HCT116 (cell line): ENCODE data around the gene SETD2. TPM values are rescaled to one million over a fixed set of nuclear protein-coding genes. Genes with fewer than 3 reads are reported as not detected.
A peak's percentile ranks its signal among the peaks of the same experiment; 100 is the strongest.

Source experiments
- ATAC-seq: fragments of 200-7000 bp; cut with Tn5 transposase; 2 replicates; pipeline ENCODE4 v1.9.1; 2020; ENCODE audit warnings: mild to moderate bottlenecking, moderate library complexity
- BruUV-seq: library from RNA; stranded (reverse); fragments of 400-500 nt; replicated peaks from 2 replicates; lab custom pipeline; 2021; lab: Mats Ljungman, UMichigan
- CTCF ChIA-PET: fragments of 300-600 bp; sonication (Branson Sonifier 250); formaldehyde crosslinking; loops from one replicate; lab custom pipeline; 2021; ENCODE audit warnings: antibody characterized with exemption; lab: Charles Lee
- POLR2A ChIA-PET: fragments of 300-600, 350-600 bp; sonication (Branson Sonifier 250); formaldehyde crosslinking; loops from one replicate; lab custom pipeline; 2021; ENCODE audit warnings: antibody characterized with exemption; lab: Charles Lee
- RAD21 ChIA-PET, 2 experiments: fragments of 300-600 bp; sonication (Branson Sonifier 250); formaldehyde crosslinking; loops; one replicate each; lab custom pipeline; 2023; ENCODE audit warnings: low total read pairs in 2 of 2; ENCODE audit not compliant: uncharacterized antibody in 2 of 2, unreplicated experiment in 2 of 2, low non-redundant PET in 1 of 2; lab: Charles Lee
- DNase-seq: peaks from one replicate; pipeline ENCODE4 v3.0.0-alpha.2; 2010; ENCODE audit warnings: low read depth, low spot score
- H2AFZ ChIP-seq: fragments of 200-600 bp; shearing (Covaris generic), sonication (generic); 2 replicates; pipeline ENCODE4 v1.6.1; 2017; ENCODE audit warnings: low read depth, mixed run types, mixed read lengths, antibody characterized with exemption, low read length; ENCODE audit not compliant: poor library complexity, severe bottlenecking
- H3K27ac ChIP-seq: 2 replicates; pipeline ENCODE4 v1.5.1; 2012; ENCODE audit warnings: low read depth, low read length
- H3K27me3 ChIP-seq: fragments of 200-600 bp; sonication (generic); 2 replicates; pipeline ENCODE4 v1.6.1; 2016; ENCODE audit warnings: mixed run types, low read length, mixed read lengths; ENCODE audit not compliant: insufficient read depth
- H3K36me3 ChIP-seq, 2 experiments: fragments of 200-500 bp in 1 of 2; fragments of 200-600 bp in 1 of 2; sonication (Bioruptor generic) in 1 of 2; sonication (generic) in 1 of 2; 2 replicates each; pipeline versions ENCODE4 v1.5.1 to v1.6.1; 2014 to 2016; ENCODE audit warnings: low read length in 2 of 2, inconsistent platforms in 1 of 2, mixed read lengths in 1 of 2, mixed run types in 1 of 2; ENCODE audit not compliant: insufficient read depth in 2 of 2, control insufficient read depth in 1 of 2
- H3K4me1 ChIP-seq, 2 experiments: fragments of 200-600 bp in 1 of 2; sonication (generic) in 1 of 2; 2 replicates each; pipeline versions ENCODE4 v1.5.1 to v1.6.1; 2012 to 2017; ENCODE audit warnings: low read length in 2 of 2, inconsistent platforms in 1 of 2, mild to moderate bottlenecking in 1 of 2, mixed read lengths in 1 of 2, mixed run types in 1 of 2, moderate library complexity in 1 of 2; ENCODE audit not compliant: insufficient read depth in 2 of 2, control insufficient read depth in 1 of 2
- H3K4me2 ChIP-seq: fragments of 200-600 bp; sonication (generic); 2 replicates; pipeline ENCODE4 v1.6.1; 2017; ENCODE audit warnings: mixed run types, low read length, mixed read lengths
- H3K4me3 ChIP-seq, 2 experiments: fragments of 200-600 bp in 1 of 2; sonication (generic) in 1 of 2; replicated peaks in 1 of 2; 2 replicates each; pipeline ENCODE4 v1.5.1; 2011 to 2016; ENCODE audit warnings: low read length in 2 of 2, control low read depth in 1 of 2, low read depth in 1 of 2, mild to moderate bottlenecking in 1 of 2, mixed read lengths in 1 of 2, mixed run types in 1 of 2
- H3K79me2 ChIP-seq: fragments of 200-600 bp; sonication (generic); 2 replicates; pipeline ENCODE4 v1.6.1; 2017; ENCODE audit warnings: mild to moderate bottlenecking, mixed run types, low read length, moderate library complexity, mixed read lengths; ENCODE audit not compliant: insufficient read depth
- H3K9ac ChIP-seq: fragments of 200-600 bp; sonication (generic); 2 replicates; pipeline ENCODE4 v1.6.1; 2016; ENCODE audit warnings: low read length, mixed read lengths
- H3K9me2 ChIP-seq: fragments of 200-600 bp; sonication (generic), shearing (Covaris generic); 2 replicates; pipeline ENCODE4 v1.6.1; 2017; ENCODE audit warnings: mixed run types, mild to moderate bottlenecking, moderate library complexity; ENCODE audit not compliant: insufficient read depth
- H3K9me3 ChIP-seq, 2 experiments: fragments of 200-500 bp in 1 of 2; fragments of 200-600 bp in 1 of 2; sonication (Bioruptor generic) in 1 of 2; sonication (generic) in 1 of 2; 2 replicates each; pipeline ENCODE4 v1.6.1; 2014 to 2017; ENCODE audit warnings: low read length in 2 of 2, mixed read lengths in 2 of 2, inconsistent platforms in 1 of 2, low read depth in 1 of 2, mild to moderate bottlenecking in 1 of 2, mixed run types in 1 of 2, moderate library complexity in 1 of 2; ENCODE audit not compliant: control insufficient read depth in 1 of 2, insufficient read depth in 1 of 2
- H4K20me1 ChIP-seq: fragments of 200-600 bp; sonication (generic), shearing (Covaris generic); 2 replicates; pipeline ENCODE4 v1.6.1; 2017; ENCODE audit warnings: mixed run types, mild to moderate bottlenecking, moderate library complexity; ENCODE audit not compliant: insufficient read depth
- CEBPB ChIP-seq: IDR thresholded peaks from 2 replicates; pipeline ENCODE4 v1.6.1; 2012; ENCODE audit warnings: low read depth
- EZH2 ChIP-seq: fragments of 200-600 bp; sonication (generic); IDR thresholded peaks from 2 replicates; pipeline ENCODE4 v1.6.1; 2017; ENCODE audit warnings: antibody characterized with exemption, mixed run types
- FOSL1 ChIP-seq: IDR thresholded peaks from 2 replicates; pipeline ENCODE4 v1.6.1; 2012; ENCODE audit warnings: low read depth
- JUND ChIP-seq: IDR thresholded peaks from 2 replicates; pipeline ENCODE4 v1.6.1; 2012
- POLR2A ChIP-seq: IDR thresholded peaks from 2 replicates; pipeline ENCODE4 v1.7.0; 2011; ENCODE audit warnings: borderline replicate concordance; ENCODE audit not compliant: insufficient read depth, insufficient read length; ENCODE audit errors: extremely low read depth
- POLR2AphosphoS5 ChIP-seq: IDR thresholded peaks from 2 replicates; pipeline ENCODE4 v1.6.1; 2011; ENCODE audit warnings: mild to moderate bottlenecking, low read depth, low read length, moderate library complexity
- RAD21 ChIP-seq: IDR thresholded peaks from 2 replicates; pipeline ENCODE4 v1.6.1; 2012; ENCODE audit warnings: low read depth, mild to moderate bottlenecking
- REST ChIP-seq: IDR thresholded peaks from 2 replicates; pipeline ENCODE4 v1.6.1; 2012; ENCODE audit warnings: low read depth
- SIN3A ChIP-seq: IDR thresholded peaks from 2 replicates; pipeline ENCODE4 v1.6.1; 2012; ENCODE audit warnings: low read depth
- SP1 ChIP-seq: IDR thresholded peaks from 2 replicates; pipeline ENCODE4 v1.6.1; 2012; ENCODE audit warnings: low read depth
- SRF ChIP-seq: IDR thresholded peaks from 2 replicates; pipeline ENCODE4 v1.6.1; 2012; ENCODE audit warnings: low read depth
- TCF7L2 ChIP-seq: IDR thresholded peaks from 2 replicates; pipeline ENCODE4 v1.7.0; 2011; ENCODE audit warnings: borderline replicate concordance, inconsistent platforms; ENCODE audit not compliant: insufficient read depth, insufficient read length; ENCODE audit errors: extremely low read depth
- ZBTB33 ChIP-seq: IDR thresholded peaks from 2 replicates; pipeline ENCODE4 v1.6.1; 2011; ENCODE audit warnings: mild to moderate bottlenecking, low read length, moderate library complexity; ENCODE audit not compliant: insufficient replicate concordance; ENCODE audit errors: extremely low read depth
- ZFX ChIP-seq: fragments of 450-650 bp; IDR thresholded peaks from 2 replicates; pipeline ENCODE4 v1.6.1; 2017
- intact Hi-C: fragments of 100-400 bp; cut with micrococcal nuclease; formaldehyde crosslinking; loops from 2 replicates; pipeline ENCODE4 v1.10.0; 2022
- total RNA-seq: library from RNA; stranded (reverse); gene quantifications from one replicate; pipeline ENCODE4 v1.2.1, GENCODE V29; 2021; ENCODE audit not compliant: unreplicated experiment

Gene SETD2
- total RNA-seq, 1 experiment from 2014 or later, result 33.0 TPM

GRCh38 chr3:47162697-47163168, 1.2 kb downstream of the SETD2 start:
- Histone ChIP-seq H2AFZ (no peak overlapping the region), H3K36me3 (no peaks in the 10 kb centered on the region; a peak in 1 of 4 replicates), H3K4me2 (peak overlapping the region; percentile 100), H3K27me3 (no peaks in the 10 kb centered on the region), H3K27ac (peak overlapping the region; percentile 94), H3K9me2 (no peaks in the 10 kb centered on the region), H3K9ac (peak overlapping the region; percentile 90), H3K4me1 (peaks cover 6 to 20% of the 10 kb centered on the region in 2 experiments), H3K79me2 (peaks cover 78% of the 10 kb centered on the region), H3K4me3 (peak overlapping the region; percentile 80 to 86), H4K20me1 (peaks cover 11% of the 10 kb centered on the region; the same call in 1 of the 2 replicates), H3K9me3 (no peaks in the 10 kb centered on the region)
- ChIA-PET POLR2A (interaction anchor here (0.7 kb wide), 1 partner anchor 107 kb away, joined by 3 read pairs; no protein-coding TSS in a partner anchor), RAD21 (no interaction called here), CTCF (no interaction called here)
- no peak for ATAC-seq
- intact Hi-C loops, result no loop called here
- BruUV-seq, result TSS peak; percentile 64
- TF ChIP-seq ZFX (no peak), JUND (no peak), POLR2A (no peak), TCF7L2 (no peak), FOSL1 (no peak), RAD21 (no peak), EZH2 (no peak), CEBPB (no peak), SIN3A (no peak), REST (no peak), SRF (no peak), SP1 (no peak), ZBTB33 (no peak), POLR2AphosphoS5 (no peak)
- DNase-seq, result no peak
